Germinal center (tissue), 1 donor: Measurements from ENCODE around the gene UBR3.

Experiments
- DNase-seq: peaks from one replicate; pipeline ENCODE4 v3.0.0; 2012; ENCODE audit warnings: mixed read lengths, low spot score

UBR3 gene

DNA sequence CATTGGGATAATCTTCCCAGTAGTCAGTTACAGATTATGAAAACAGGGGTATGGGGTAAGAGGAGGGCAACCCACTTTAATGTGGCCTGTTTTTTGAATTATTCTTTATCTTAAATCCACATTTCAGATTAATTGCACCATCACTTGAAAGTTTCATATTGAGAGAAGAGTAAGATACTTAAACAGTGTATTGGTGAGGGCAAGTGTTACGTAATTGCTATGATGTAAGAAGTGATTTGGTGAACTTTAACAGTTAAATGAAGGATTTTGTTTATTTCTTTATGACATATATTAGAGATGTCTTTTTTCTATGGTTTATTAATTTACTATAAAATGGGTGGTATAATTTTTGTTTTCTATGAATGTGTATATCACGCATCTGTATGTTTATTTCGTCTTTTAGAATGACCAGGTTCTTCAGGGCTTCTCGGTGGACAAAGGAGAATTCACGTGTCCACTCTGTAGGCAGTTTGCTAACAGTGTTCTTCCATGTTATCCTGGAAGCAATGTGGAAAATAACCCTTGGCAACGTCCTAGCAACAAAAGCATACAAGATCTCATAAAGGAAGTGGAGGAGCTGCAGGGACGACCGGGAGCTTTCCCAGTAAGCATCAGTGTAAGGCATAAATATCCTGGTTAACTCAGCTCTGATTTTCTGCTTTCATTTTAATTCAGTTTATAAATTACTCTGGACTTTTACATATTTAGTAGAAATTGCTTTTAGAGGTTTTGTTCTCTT, 179.5 kb downstream of the UBR3 start:
- DNase-seq, result no peak

DNA sequence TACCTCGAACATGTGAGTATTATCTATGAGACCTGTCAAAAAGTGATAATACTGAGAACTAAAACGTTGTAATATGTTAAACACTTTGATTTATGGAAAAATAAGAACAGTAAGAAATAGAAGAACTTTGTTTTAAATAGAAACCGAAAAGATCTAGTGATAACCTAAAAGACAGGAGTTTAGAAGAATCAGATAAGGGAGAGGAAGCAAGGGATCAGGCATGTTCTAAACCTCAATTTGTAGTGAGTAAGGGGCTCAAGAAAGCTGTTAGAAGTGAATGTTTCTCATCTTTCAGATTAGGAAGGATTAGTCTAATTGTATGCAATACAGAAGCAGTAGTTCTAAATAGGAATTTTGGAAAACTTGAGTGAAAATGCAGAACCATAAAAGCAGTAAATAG, 182.0 kb downstream of the UBR3 start:
- DNase-seq, result no peak

DNA sequence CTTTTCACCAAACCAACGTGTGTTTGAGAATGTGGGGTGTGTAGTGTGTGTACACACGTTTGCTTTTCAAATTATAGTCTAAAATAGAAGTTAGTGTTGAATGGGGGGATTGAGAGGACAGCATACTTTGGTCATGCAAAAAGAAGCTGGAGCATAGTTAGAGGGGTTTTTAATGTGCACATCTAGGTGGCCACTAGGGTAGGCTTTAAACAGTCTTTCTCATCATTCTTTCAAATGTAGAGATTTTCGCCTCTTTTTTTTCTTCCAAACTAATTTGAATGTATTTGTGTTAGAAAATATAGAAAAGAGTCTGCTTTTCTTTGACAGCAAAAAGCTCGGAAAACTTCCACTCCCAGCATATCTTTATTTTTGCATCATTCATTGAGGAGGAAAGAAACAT, 185.5 kb downstream of the UBR3 start:
- DNase-seq, result no peak

DNA sequence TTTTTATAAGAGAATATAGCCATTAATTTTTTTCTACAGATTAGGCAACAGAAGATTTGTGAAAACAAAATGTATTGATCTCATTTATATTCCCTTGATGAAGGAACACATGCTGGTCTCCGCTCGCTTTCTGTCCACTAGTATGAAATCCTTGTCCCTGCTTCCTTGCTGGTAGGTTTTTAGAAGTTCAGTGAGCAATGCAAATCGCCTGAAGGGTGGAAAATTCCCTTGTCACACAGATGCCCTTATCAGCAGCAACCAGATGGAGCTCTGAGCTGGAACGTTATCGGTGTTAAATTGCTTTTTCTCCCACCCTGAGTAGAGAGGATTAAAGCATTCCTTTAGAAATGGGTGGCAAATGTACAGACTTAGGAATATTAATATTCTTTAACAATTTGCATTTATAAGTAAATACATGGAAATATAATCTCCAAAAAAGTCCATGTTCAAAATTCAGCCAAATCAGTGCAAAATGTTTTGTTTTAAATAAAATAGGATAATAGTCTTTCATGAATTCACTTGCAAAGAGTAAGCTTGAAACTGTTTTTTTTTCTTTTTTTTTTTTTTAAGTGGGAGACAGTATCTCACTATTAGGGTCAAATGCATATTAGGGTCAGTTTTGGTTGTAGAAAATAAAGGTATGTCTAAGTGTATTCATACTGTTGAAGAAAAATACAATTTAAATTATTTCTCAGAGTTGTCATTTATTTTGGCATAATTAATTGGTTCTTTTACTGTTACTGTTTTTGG, 186.7 kb downstream of the UBR3 start:
- DNase-seq, result no peak

DNA sequence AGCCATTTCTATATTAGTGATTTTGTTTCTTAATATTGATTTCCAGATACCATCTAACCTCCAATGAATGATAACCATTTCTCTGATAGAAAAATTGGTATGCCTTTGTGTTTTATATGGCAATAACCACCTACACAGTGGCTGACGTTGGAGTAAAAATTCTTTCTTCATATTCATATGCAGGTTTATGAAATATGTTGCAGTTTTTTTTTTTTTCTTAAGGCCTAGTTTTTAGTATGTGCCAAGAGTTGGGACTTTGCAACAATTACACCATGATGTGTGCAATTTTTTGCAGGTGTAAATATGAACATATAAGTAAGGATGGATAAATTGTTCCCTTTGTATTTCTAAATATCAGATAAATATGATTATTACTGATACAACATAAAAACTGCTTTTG, 187.5 kb downstream of the UBR3 start:
- no peak for DNase-seq

DNA sequence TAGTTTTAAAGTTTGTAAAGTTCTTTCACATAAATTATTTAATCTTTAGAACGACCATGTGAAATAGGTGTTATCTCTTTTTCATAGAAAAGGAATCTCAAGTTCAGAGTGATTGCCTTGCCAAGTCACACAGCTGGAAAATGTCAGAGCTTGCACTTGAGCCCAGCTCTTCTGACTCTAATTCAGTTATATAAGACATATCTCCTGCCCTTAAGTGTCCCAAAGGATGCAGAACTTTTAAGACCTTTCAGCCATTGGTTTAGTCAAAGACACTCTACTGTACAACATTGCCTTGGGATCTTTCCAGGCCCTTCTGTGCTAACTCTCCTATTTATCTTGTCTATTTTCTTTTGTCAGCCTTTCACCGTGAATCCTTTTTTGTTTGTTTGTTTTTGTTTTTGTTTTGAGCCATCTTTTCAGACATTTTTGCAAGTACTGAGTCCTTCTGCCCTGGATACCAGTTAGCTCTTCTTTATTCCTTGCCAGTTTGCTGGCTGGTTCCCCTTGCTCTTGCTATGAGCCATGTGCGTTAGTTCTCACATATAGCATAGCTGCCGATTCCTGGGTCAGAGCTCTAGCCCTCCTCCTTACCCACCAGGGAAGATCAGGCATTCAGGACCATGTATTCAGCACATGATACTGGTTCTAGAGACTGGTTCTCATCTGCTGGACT, 190.7 kb downstream of the UBR3 start:
- DNase-seq, result no peak

DNA sequence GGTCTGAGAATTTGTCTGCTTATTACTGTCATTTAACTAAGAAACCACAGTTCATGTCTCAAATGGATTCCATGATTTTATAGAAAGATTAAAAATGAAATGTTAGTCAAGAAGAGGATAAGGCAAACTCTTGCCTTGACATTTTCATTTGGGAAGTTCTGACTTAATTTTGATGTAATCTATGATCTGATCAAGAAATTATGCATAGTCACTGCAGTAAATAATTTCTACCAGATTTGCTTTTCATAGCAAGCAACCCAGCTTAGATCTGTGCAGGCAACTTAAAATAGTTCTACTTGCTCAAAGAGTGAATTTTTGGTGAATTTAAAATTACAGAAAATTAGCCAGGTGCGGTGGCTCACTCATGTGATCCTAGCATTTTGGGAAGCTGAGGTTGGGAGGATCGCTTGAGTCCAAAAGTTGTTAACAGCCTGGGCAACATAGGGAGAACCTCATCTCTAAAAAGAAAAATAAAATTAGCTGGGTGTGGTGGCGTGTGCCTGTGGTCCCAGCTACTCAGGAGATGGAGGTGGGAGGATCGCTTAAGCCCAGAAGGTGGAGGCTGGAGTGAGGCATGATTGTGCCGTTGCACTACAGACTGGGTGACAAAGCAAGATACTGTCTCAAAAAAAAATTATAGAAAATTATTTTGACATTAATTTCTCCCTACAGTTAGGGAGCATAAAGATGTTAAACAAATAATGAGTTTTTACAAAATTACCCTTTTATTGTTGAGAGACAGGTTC, 192.0 kb downstream of the UBR3 start:
- DNase-seq, result no peak

DNA sequence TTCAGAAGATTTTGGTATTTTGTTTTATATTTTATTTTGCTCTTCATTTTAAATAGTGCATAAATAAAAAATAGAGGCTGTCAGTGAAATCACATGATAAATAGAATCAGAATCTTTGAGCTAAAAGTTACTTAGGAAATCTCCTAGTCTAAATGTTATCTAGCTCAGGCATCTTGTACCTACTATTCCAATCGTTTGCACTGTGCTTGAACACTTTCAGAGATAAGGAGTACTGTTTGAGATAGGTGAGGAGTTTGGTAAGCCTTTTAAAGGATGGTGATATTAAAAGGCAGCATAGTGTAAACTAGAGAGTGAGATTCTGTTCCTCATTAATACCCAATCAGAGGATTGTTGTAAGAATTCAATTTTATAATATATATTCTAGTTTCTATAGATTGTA, 193.5 kb downstream of the UBR3 start:
- no peak for DNase-seq

DNA sequence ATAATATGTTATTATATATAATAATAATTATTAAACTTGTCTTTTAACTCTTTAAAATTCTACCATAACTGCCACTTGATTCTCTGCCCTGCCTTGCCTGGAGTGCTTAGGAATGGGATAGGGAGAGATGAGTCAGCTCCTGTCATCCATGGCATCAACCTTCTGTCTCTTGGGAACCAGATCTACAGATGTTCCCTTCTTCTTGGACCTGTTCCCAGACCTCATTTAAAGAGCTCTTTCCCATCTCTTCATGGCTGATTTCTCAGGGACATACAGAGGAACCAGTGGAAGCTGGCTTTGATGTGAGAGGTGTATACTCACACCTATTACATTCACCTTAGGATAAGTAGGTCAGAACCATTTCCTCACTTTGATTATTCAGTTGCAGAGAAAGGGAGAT, 195.4 kb downstream of the UBR3 start:
- no peak for DNase-seq

DNA sequence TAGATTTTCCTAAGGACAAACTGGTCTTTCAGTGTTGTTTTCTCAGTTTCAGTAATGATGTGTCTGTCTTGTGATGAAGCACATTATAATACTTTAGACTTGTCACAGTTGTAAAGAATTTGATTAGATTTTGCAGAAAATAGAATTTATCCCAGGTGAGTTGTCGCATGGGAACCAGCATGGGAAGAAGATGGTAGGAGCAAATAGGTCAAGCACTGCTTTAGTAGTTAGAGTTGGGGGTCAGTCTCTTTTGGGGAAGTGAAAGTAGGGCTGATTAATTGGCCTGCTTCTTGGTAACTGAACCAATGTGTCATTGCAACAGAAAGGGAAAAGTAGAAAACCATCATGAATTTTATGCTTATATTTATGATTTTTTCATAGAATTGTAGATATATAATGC, 197.5 kb downstream of the UBR3 start:
- DNase-seq, result no peak

DNA sequence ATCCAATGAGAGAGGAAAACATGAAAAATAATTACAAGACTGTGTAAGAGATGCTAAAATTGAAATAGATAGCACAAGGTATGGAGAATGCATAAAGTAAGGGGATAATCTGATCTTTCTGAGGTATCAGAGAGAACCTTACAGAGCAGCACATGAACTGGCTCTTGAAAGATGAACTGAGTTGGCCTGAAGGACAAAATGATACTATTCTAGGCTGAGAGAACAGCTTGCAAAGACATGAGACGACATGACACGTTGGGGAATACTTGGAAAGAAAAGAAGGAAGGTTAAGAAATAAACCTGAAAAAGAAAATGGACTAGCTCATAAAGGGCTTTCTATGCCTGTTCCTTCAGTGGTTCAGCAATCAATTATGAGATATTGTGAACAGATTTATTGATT, 198.0 kb downstream of the UBR3 start:
- no peak for DNase-seq

DNA sequence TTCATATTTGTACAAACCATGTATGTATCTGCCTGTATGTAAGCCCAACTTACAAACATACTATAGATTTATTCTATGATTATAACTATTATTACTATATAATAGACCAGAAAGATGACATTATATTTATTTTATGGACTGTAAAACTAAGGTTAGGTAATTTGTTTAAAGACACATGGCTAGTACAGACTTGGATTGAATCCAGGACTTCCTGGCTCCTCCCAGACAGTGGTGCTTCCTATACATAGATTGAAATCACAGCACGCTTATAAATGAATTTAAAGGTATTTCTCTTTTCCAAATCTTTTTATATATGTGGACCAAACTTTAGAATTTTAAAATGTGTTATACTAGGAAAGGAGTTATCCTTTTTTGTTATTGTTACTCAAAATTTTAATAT, 199.1 kb downstream of the UBR3 start:
- no peak for DNase-seq

DNA sequence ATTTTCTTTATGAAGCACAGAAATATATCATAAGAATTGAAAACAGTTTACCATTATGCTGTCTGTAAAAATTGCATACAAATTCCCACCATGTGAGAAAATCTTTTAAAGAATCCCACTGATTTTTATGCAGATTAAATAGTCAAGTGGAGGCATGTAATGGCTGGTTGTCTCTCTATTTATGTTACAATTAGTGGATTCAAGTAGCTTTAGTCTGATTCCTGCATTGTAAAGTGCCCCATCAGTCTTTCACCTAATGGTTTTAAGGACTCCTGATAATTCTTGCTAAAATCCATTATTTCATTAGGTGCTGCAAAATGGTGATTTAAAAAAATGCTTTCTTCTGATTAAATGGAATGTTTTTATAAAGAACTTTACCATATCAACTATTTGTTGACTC, 202.3 kb downstream of the UBR3 start:
- no peak for DNase-seq

DNA sequence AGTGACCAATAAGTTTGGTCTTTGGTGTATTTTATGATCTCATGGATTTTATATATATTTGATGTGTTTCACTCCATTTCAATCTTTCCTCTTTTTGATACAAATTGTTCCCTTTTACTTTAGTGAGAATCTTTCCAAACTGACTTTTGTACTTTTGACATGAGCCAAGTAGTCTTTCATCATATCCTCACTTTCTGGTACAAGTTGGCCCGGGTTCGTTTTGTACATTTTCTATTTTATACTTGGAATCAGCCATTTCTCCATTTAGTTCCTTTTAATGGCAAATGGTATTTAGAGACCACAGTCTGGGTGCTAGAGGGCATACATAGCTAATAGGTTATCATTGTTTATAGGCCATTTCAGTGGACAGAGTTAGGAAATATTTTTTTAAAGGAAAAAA, 202.8 kb downstream of the UBR3 start:
- DNase-seq, result no peak

DNA sequence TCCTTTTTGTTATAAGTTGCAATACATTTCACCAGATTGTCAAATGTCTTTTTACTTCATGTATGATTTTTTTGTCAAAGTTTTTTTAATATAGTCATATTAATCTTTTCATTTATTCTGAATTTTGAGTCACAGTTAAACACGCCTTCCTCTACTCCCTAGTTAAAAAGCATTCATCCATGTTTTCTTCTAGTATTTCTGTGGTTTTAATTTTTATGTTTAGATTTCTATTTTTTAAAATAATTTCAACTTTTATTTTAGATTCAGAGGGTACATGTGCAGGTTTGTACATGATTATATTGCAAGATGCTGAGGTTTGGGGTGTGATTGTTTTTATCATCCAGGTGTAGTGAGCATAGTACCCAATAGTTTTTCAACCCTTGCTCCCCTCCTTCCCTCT, 204.0 kb downstream of the UBR3 start:
- DNase-seq, result no peak

DNA sequence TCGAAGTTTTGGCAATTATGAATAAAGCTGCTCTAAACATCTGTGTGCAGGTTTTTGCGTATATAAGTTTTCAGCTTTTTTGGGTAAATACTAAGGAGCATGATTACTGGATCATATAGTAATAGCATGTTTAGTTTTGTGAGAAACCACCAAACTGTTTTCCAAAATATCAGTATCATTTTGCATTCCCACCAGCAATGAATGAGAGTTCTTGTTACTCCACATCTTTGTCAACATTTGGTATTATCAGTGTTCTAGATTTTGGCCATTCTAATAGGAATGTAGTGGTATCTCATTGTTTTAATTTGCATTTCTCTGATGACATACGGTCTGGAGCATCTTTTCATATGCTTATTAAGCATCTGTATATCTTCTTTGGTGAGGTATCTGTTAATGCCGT, 207.3 kb downstream of the UBR3 start:
- DNase-seq, result no peak

DNA sequence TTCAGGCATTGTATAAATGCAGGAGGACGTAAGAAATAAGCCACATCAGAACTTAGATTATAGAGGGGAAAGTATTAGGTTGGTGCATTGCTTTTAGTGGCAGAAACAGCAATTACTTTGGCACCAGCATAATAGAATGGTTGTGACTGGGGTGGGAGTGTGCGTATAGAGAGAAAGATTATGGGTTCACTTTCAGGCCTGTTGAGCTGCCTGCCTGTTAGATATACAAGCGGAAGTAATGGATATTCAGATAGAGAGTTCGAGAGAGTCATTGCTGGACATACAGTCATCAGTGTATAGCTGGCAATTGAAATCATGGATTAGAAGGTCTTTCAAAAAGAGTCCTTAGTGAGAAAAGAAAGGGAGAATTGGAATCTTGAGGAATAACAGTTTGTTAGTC, 211.5 kb downstream of the UBR3 start:
- no peak for DNase-seq

DNA sequence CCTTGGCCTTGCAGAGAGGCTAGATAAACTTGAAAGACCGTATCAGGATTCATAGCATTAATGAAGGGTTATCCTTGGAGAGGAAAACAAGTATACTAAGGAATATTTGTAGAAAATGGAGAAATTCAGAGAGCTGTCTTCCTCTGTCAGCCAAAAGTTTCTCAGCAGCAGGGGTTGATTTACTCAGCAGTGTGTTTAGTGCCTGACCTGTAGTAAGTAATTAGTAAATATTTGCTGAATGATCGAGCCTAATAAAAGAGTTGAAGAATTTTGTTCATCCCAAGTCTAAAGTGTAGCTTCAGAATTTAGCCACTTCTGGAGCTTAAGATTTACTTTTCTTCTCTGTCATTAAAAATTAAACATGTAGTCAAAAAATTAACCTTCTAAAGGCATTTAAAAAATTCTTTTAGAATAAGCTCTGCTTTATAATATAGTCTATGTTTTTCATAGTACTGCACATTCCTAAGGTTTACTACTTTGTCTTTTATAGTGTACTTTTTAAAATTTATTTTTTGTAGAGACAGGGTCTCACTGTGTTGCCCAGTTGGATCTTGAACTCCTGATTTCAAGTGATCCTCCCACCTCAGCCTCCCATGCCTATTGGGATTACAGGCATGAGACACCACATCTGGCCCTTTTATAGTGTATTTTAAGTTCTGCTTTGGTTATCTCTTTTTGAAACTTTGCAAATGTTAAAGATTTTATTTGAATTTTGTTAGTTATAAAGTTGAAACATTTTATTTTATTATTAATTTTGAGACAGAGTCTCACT, 212.3 kb downstream of the UBR3 start:
- no peak for DNase-seq

DNA sequence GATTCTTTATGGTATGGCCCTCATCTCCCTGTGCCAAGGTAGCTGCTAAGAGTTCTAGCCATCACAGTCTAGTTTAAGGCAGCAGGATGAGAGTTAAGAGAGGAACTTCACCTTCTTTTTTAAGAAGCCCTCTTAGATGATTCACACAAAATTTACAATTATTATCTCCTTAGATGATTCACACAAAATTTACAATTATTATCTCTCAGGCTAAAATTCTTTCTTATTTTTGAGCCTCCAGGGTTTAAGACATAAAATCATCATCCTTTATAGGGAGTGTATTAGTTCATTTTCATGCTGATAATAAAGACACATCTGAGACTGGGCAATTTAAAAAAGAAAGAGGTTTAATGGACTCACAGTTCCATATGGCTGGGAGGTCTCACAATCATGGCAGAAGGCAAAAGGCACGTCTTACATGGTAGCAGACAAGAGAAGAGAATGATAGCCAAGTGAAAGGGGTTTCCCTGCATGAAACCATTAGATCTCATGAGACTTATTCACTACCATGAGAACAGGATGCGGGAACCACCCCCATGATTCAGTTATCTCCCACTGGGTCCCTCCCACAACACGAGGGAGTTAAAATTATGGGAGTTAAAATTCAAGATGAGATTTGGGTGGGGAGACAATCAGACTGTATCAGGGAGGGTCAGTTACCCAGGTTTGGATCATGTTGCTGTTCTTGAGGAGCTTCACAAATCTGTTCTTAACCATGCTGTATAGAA, 217.7 kb downstream of the UBR3 start:
- DNase-seq, result no peak

DNA sequence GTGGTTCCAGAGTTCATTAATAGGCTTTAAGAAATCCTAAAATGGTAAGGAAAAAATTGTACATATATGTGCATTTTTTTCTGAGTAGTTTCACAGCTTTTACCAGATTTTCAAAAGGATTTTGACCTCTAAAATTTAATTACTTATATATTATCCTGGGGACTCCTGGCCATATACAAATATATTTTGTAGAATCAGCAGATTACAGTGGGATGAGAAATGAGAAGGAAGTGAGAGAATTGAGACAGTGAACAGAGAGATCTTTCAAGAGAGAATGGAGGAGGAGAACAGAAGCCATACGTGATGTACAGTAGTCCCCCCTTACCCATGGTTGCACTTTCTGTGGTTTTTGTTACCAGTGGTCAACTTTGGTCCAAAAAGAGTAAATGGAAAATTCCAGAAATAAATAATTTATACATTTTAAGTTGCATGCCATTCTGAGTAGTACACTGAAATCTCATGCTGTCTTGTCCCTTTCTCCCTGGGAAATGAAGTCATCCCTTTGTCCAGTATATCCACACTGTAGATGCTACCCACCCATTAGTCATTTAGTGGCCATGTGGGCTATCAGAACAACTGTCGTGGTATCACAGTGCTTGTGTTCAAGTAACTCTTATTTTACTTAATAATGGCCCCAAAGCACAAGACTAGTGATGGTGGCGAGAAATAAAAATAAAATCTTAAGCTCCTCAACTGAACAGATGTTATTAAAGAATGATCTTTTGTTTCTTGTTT, 220.2 kb downstream of the UBR3 start:
- DNase-seq, result no peak
